Measurements from ENCODE around the gene BTBD9. TPM values are rescaled to one million over a fixed set of nuclear protein-coding genes. Genes with fewer than 3 reads are reported as not detected.

Gene BTBD9
- total RNA-seq, 1 donor from 2014 or later: 23.0 TPM

DNA sequence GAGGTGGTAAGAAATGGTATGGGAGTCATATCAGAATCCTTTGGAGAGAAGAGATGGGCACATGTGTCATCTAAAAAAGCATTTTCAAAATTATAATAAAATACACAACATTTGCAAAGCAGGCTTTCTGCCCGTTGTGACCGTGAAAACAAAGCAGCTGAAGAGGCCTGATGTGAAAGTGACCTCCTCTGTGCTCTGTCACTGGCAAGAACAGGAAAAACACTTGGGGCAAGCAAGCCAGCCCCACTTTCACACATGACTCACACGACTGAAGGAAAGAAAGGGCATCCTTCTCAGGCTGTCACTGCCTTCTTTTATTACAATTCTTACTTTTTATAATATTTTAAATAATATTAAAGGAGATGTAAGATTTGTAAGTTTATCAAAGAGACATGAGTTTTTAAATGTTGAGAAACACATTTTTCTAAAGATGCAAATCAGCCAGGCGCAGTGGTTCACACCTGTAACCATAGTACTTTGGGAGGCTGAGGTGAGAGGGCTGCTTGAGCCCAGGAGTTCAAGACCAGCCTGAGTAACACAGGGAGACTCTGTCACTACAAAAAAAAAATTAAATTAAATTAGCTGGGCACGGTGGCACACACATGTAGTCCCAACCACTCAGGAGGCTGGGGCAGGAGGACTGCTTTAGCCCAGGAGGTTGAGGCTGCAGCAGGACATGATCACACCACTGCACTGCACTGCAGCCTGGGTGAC is 143.7 kb downstream of the BTBD9 start:
- Mint-ChIP-seq H3K9me3 (no peaks in the 10 kb centered on the region), H3K4me1 (peaks cover 21% of the 10 kb centered on the region), H3K27ac (no peak overlapping the region), H3K36me3 (no peaks in the 10 kb centered on the region), H3K4me3 (no peak overlapping the region), H3K27me3 (ENCODE audit: low read depth) (no peaks in the 10 kb centered on the region)
- no peak for DNase-seq (ENCODE audit: low spot score in 2 of 2, unreplicated experiment in 2 of 2)
- no peak for TF ChIP-seq CTCF (IDR thresholded peaks at IDR 0.05; ENCODE audit: unreplicated experiment)

DNA sequence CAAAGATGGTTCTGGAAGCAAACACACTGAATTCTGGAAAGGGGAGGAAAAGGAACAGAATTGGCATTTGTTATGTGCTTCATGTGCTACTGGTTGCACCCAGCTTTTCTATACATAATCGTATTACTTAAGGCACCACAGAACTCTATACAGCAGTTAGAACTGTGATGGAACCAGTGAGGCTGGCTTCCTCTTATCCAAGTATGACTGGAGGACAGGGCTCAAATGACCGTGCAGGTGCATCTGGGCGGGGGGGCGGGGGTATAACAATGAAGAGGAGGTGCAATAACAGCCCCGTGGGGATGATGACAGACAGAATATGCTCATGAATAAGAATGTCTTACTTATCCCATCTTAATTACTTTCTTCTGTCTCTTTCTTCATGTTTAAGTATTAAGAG is 144.2 kb downstream of the BTBD9 start:
- H3K9me3 Mint-ChIP-seq: no peaks in the 10 kb centered on the region
- H3K4me3 Mint-ChIP-seq: no peak overlapping the region
- no peak overlapping the region for H3K27ac Mint-ChIP-seq
- H3K4me1 Mint-ChIP-seq: peaks cover 21% of the 10 kb centered on the region
- no peaks in the 10 kb centered on the region for H3K27me3 Mint-ChIP-seq (ENCODE audit: low read depth)
- TF ChIP-seq CTCF (IDR thresholded peaks at IDR 0.05; ENCODE audit: unreplicated experiment): no peak
- H3K36me3 Mint-ChIP-seq: no peaks in the 10 kb centered on the region
- no peak for DNase-seq (ENCODE audit: low spot score in 2 of 2, unreplicated experiment in 2 of 2)

GRCh38 chr6:38493931-38494547 is 145.7 kb downstream of the BTBD9 start:
- Mint-ChIP-seq H3K4me3 (no peak overlapping the region), H3K27ac (no peak overlapping the region), H3K36me3 (no peaks in the 10 kb centered on the region), H3K27me3 (ENCODE audit: low read depth) (no peaks in the 10 kb centered on the region), H3K9me3 (no peaks in the 10 kb centered on the region), H3K4me1 (peaks cover 9% of the 10 kb centered on the region)
- peak; percentile 67 to 88 for DNase-seq (ENCODE audit: low spot score in 2 of 2, unreplicated experiment in 2 of 2)
- TF ChIP-seq CTCF (IDR thresholded peaks at IDR 0.05; ENCODE audit: unreplicated experiment): peak; percentile 100

GRCh38 chr6:38492031-38492430 is 147.7 kb downstream of the BTBD9 start:
- Mint-ChIP-seq H3K27ac (no peak overlapping the region), H3K4me1 (peaks cover 2% of the 10 kb centered on the region), H3K9me3 (no peaks in the 10 kb centered on the region), H3K36me3 (no peaks in the 10 kb centered on the region), H3K4me3 (no peak overlapping the region), H3K27me3 (ENCODE audit: low read depth) (no peaks in the 10 kb centered on the region)
- no peak for DNase-seq (ENCODE audit: low spot score in 2 of 2, unreplicated experiment in 2 of 2)
- TF ChIP-seq CTCF (IDR thresholded peaks at IDR 0.05; ENCODE audit: unreplicated experiment): no peak

DNA sequence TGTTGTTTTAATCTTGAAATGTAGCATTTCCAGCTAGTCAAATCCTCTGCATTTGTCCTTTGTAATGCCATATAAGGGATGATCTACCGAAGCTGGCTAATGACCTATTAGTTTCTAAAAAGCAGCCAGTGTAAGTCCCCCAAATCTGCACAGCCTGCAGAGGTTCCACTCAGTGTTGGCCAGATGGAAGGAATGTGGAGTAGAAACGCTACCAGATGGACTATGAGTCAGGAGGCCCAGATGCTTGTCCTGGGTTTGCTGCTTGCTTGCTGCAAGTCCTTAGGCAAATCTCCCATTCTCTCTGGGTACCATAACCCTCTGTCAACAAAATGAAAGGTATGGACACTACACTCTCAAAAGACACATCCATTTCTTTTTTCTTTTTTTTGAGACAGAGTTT is 149.8 kb downstream of the BTBD9 start:
- H3K36me3 Mint-ChIP-seq: no peaks in the 10 kb centered on the region
- no peak overlapping the region for H3K27ac Mint-ChIP-seq
- DNase-seq (ENCODE audit: low spot score in 2 of 2, unreplicated experiment in 2 of 2): no peak

More for the DNA sequence above, 149.8 kb downstream of the BTBD9 start:
- H3K27me3 Mint-ChIP-seq (ENCODE audit: low read depth): no peaks in the 10 kb centered on the region
- peaks cover 4% of the 10 kb centered on the region for H3K9me3 Mint-ChIP-seq
- no peak for TF ChIP-seq CTCF (IDR thresholded peaks at IDR 0.05; ENCODE audit: unreplicated experiment)
- H3K4me1 Mint-ChIP-seq: peaks cover 2% of the 10 kb centered on the region
- no peak overlapping the region for H3K4me3 Mint-ChIP-seq

Measured in mesothelial cell of epicardium (in vitro differentiated cells).